DMS79 (cell line): ENCODE data around the gene GOLPH3.
"Not testable (repeated sequence)": the region's sequence is repeated elsewhere in the genome, so short reads cannot be mapped to it uniquely, and the experiment has no call there.

Experiments
- DNase-seq: peaks from one replicate; lab custom pipeline; 2025; lab: John Stamatoyannopoulos, UW

Gene GOLPH3

DNA sequence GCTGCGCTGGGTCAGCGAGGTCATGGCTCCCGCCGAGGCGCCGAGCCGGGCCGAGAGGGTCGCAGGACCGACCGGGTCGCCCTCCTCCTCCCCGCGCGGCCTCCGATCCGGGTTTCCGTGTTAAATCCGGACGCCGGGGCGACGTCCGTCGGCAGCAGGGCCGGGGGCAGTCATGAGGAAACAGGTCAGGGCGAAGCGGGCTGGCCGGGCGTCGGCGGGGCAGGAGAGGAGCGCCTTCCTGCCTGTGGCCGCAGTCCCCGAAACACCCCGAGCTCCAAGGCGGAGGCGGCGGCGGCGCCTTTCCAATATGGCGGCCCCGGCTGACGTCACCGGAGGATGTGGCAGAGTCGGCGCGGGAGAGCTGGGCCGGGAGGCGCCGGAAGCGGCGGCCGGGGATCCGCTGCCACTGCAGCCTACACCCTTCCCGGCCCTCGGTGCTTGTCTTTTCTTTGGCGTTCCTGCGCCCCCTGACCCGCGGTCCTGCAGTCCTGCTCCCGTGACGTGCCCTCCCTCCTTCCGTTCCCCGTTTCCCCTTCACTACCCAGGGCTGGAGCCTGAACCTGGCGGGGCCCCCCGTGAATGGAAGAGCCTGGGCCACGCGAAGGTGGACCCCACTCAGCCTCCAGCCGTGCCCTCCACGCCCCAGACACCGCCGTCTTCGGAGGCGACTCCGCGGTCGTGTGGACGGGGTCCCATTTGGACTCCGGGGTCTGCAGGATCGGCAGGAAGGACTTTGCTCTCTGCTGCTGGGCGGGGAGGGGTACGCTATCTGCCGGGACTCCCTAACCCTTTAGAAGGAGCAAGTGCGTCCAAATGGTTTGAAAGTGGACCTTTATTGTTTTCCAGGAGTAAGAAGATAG lies at the start of gene GOLPH3:
Gene GOLPH3 (minus strand): TSS at position 309 of the 860 bp plus-strand sequence. CDS start 285 bp downstream, at position 24.
- DNase-seq: peak; percentile 87

DNA sequence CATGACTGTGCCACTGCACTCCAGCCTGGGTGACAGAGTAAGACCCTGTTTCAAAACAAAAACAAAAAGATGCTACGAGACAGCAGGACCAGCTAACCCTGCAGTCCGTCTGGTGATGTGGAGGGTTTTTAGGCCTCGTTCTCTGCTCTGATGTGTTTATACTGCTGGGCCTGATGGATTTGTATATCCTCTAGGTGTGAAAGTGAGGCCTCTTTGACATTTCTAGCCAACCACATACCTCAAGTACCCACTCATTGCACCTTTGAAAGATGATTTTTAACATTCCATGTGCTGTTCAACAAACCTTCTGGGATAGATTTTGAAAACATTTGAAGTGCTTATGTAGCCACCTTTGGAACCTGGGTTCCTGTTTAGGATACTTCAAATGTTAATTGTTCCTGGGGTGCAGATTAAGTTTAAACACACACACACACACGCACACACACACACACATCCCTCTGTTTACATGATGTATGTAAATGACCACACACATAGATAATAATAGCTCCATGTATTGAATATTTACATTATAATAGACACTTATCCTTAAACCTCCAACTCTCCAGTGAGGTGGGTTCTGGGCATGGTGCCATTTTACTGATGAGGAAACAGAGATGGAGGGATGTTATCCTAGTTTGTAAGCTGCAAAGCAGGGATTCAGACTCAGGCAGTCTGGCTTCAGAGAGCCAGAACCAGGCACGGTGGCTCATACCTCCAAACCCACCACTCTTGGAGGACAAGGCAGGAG lies 48.8 kb upstream of the GOLPH3 start:
- peak; percentile 42 for DNase-seq

- no peak for DNase-seq
Observed at GRCh38 chr5:32217886-32218396, 43.8 kb upstream of the GOLPH3 start.

- DNase-seq: not testable (repeated sequence)
Observed at GRCh38 chr5:32214344-32214743, 40.2 kb upstream of the GOLPH3 start.

DNA sequence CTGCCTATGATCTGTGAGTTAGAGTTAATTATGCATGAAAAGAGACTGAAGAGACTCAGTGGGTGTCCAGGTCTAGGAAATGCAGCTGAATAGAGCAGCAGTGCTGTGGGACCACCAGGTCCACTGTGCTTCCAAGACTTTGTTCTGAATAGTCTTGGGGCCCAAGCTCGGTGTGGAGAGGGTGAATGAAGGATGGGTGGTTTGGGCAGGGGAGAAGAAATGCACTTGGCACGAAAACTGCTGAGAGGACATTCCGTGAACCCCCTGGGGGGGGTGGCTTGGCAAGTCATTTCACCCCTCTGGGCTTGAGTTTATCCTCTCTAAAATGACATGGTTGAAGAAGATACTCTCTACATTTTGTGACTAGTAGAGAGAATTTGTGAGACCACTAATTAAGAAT lies 36.0 kb upstream of the GOLPH3 start:
- DNase-seq: no peak

DNA sequence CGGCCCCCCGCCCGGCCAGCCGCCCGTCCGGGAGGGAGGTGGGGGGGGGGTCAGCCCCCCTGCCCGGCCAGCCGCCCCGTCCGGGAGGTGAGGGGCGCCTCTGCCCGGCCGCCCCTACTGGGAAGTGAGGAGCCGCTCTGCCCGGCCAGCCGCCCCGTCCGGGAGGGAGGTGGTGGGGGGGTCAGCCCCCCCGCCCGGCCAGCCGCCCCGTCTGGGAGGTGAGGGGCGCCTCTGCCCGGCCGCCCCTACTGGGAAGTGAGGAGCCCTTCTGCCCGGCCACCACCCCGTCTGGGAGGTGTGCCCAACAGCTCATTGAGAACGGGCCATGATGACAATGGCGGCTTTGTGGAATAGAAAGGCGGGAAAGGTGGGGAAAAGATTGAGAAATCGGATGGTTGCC lies 34.7 kb upstream of the GOLPH3 start:
- not testable (repeated sequence) for DNase-seq

- DNase-seq: no peak
Observed at GRCh38 chr5:32207355-32207634, 33.2 kb upstream of the GOLPH3 start.

DNA sequence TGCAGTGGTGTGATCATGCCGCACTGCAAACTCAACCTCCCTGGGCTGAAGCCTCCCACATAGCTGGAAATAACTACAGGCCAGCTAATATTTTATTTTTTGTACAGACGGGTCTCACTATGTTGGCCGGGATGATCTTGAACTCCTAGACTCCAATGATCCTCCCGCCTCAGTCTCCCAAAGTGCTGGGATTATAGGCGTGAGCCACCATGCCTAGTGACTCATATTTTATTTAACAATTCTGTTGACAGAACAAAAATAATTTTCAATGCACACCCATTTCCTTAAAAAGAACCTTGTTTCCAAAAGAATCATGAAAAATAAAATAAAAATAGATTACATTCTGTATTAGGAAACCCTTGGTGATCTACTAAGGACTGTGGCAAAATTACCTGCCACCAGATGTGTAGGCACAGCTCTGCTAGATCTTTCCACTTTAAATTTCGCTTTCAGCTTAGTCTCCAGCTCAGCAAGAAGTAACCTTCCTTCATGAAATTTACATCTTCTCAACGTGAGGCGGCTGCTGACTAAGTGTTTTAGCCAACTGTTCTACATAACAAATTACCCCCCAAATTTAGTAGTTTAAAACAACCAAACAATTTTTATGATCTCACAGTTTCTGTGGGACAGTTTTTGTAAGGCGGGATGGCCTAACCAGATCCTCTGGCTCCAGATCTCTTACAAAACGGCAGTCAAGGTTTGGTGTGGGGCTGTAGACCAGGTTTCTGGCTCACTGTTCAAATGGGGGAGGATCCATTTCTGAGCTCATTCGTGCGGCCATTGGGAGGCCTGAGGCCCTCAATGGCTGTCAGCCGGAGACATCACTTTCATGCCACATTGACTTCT lies 32.6 kb upstream of the GOLPH3 start:
- no peak for DNase-seq

GRCh38 chr5:32206053-32206452 lies 31.9 kb upstream of the GOLPH3 start:
- DNase-seq: no peak

GRCh38 chr5:32202394-32202793 lies 28.3 kb upstream of the GOLPH3 start:
- DNase-seq: no peak

DNA sequence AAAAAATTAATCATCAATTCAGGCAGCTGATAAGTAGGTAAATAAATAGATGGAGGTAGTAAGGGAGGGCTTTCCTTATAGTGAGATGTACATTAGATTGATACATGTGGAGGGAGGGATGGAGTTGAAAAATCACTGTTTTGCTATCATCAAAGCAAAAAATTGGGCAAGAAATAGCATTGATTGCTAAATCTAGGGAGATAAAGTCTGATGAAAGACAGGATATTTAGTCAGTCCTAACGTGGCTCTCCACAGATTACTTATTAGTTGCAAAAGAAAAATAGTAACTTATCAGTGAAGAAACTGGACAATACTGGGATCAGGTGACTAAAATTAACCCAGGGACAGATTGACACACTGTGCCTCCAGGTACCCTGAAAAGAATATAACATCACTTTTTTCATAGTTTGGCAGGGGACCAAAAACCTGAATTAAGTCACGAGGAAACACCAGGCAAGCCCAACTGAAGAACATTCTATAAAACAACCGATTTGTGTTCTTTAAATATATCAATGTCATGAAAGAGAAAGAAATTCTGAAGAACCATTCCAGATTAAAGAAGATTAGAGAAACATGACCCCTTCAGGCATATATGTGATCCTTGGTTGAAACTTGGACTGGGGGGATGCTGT lies 27.1 kb upstream of the GOLPH3 start:
- no peak for DNase-seq

DNA sequence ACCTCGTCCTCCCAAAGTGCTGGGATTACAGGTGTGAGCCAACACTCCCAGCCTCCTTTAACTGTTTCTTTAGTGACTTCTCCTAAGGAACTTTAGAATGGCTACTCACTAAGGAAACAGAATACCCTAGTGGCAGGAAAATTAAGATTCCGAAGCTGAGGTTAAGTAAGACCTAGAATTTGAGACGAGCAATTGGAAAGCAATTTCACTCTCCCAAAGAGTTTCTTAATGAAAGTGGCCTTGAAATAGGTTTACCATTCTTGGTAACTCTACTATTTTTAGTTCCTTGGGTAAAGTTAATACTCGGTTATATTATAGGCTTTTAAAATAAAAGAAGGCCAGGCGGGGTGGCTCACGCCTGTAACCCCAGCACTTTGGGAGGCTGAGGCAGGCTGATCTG lies 22.9 kb upstream of the GOLPH3 start:
- DNase-seq: no peak

GRCh38 chr5:32195265-32195664 lies 21.1 kb upstream of the GOLPH3 start:
- peak; percentile 99 for DNase-seq

- peak; percentile 76 for DNase-seq
Observed at GRCh38 chr5:32193591-32193990, 19.5 kb upstream of the GOLPH3 start.

GRCh38 chr5:32190095-32190494 lies 16.0 kb upstream of the GOLPH3 start:
- DNase-seq: no peak

DNA sequence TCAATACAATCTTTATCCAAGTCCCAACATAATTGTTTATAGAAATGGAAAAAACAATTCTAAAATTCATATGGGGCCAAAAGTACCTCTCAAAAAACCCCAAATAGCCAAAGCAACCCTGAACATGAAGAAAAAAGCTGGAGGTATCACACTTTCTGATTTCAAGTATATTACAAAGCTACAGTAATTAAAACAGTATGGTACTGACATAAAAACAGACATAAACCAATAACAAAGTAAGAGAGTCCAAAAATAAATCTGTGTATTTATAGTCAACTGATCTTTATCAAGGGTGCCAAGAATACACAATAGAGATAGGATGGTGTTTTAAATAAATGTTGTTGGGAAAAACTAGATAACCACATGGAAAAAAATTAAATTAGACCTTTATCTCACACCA lies 13.6 kb upstream of the GOLPH3 start:
- no peak for DNase-seq

DNA sequence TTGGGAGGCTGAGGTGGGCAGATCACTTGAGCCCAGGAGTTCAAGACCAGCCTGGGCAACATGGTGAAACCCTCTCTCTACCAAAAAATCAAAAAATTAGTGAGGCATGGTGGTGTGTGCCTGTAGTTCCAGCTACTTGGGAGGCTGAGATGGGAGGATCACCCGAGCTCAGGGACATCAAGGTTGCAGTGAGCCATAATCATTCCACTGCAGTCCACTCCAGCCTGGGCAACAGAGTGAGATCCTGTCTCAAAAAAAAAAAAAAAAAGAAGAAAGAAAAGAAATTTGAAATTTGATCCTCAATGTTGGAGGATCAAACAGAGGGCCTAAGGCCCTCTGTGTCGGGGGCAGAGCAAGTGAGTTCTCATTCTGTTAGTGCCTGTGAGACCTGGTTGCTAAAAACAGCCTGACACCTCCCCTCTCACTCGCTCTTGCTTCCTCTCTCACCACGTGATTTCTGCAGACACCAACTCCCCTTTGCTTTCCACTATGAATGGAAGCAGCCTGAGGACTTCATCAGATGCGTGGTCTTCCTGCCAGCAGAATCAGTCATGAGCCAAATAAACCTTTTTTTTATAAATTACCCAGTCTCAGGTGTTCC lies 8.4 kb upstream of the GOLPH3 start:
- DNase-seq: no peak

- DNase-seq: peak; percentile 63
Observed at GRCh38 chr5:32173267-32174010, 680 bp downstream of the GOLPH3 start.

GRCh38 chr5:32172923-32173266 lies 1.2 kb downstream of the GOLPH3 start:
- DNase-seq: no peak

- DNase-seq: not testable (repeated sequence)
Observed at GRCh38 chr5:32172186-32172911, 1.8 kb downstream of the GOLPH3 start.
